Loucy (cell line): ENCODE data around the gene HOXD10.

ENCODE experiments used
- H2AFZ ChIP-seq: fragments of 200-600 bp; sonication (generic); 2 replicates; pipeline ENCODE4 v1.6.0; 2016; ENCODE audit warnings: antibody characterized with exemption, mild to moderate bottlenecking, low read length, moderate library complexity
- H3F3A ChIP-seq: fragments of 200-600 bp; 2 replicates; pipeline ENCODE4 v1.6.0; 2016; ENCODE audit warnings: antibody characterized with exemption, low read depth, mild to moderate bottlenecking
- H3K27me3 ChIP-seq: fragments of 200-600 bp; sonication (generic); 2 replicates; pipeline ENCODE4 v1.6.1; 2014; ENCODE audit warnings: low read length, mild to moderate bottlenecking; ENCODE audit not compliant: insufficient read depth, poor library complexity, severe bottlenecking
- H3K36me3 ChIP-seq: fragments of 200-600 bp; sonication (generic); 2 replicates; pipeline ENCODE4 v1.6.1; 2016; ENCODE audit warnings: low read length; ENCODE audit not compliant: insufficient read depth
- H3K4me1 ChIP-seq: fragments of 200-600 bp; sonication (generic); 2 replicates; pipeline ENCODE4 v1.5.1; 2014; ENCODE audit warnings: low read length, mild to moderate bottlenecking; ENCODE audit not compliant: insufficient read depth, poor library complexity, severe bottlenecking
- H3K4me2 ChIP-seq: fragments of 200-600 bp; sonication (generic); 2 replicates; pipeline ENCODE4 v1.6.0; 2014; ENCODE audit warnings: antibody characterized with exemption, low read length, low read depth, mild to moderate bottlenecking; ENCODE audit not compliant: poor library complexity, severe bottlenecking
- H3K4me3 ChIP-seq: fragments of 200-600 bp; sonication (generic); 2 replicates; pipeline ENCODE4 v1.5.1; 2014; ENCODE audit warnings: low read length, mild to moderate bottlenecking, mixed read lengths; ENCODE audit not compliant: poor library complexity, severe bottlenecking
- H3K79me2 ChIP-seq: fragments of 200-600 bp; sonication (generic); 2 replicates; pipeline ENCODE4 v1.6.1; 2014; ENCODE audit warnings: low read length; ENCODE audit not compliant: insufficient read depth
- H3K9ac ChIP-seq: fragments of 200-600 bp; sonication (generic); 2 replicates; pipeline ENCODE4 v1.6.0; 2014; ENCODE audit warnings: mild to moderate bottlenecking, low read depth, low read length, moderate library complexity; ENCODE audit not compliant: poor library complexity, severe bottlenecking
- H3K9me2 ChIP-seq: fragments of 200-600 bp; sonication (generic); replicated peaks from 2 replicates; pipeline ENCODE4 v1.6.1; 2016; ENCODE audit warnings: low read depth, low read length, mixed read lengths
- H3K9me3 ChIP-seq: fragments of 200-600 bp; sonication (generic); 2 replicates; pipeline ENCODE4 v1.6.1; 2014; ENCODE audit warnings: mild to moderate bottlenecking, antibody characterized with exemption, low read length, low read depth; ENCODE audit not compliant: insufficient read depth
- H4K20me1 ChIP-seq: fragments of 200-600 bp; sonication (generic); 2 replicates; pipeline ENCODE4 v1.6.0; 2014; ENCODE audit warnings: antibody characterized with exemption, low read length, mild to moderate bottlenecking; ENCODE audit not compliant: insufficient read depth, poor library complexity, severe bottlenecking
- CTCF ChIP-seq: fragments of 200-600 bp; sonication (generic); conservative IDR thresholded peaks from 2 replicates; pipeline ENCODE4 v1.5.1; 2014; ENCODE audit warnings: mild to moderate bottlenecking, antibody characterized with exemption, low read length
- EZH2phosphoT487 ChIP-seq: fragments of 200-600 bp; IDR thresholded peaks from 2 replicates; pipeline ENCODE4 v1.6.1; 2018; ENCODE audit warnings: antibody characterized with exemption, mild to moderate bottlenecking, moderate library complexity, borderline replicate concordance

The HOXD10 gene

GRCh38 chr2:176106581-176107539, 9.7 kb upstream of the HOXD10 start, which contains the start of gene HOXD11:
Gene HOXD11, plus strand, starts transcription at chr2:176107280. Its CDS starts 76 bp downstream, at chr2:176107356.
- H4K20me1 ChIP-seq, result no peaks in the 10 kb centered on the region
- peaks cover 3% of the 10 kb centered on the region for H3K4me1 ChIP-seq
- H3K36me3 ChIP-seq, result no peaks in the 10 kb centered on the region
- H3K27me3 ChIP-seq, result peaks cover 7% of the 10 kb centered on the region
- no peak within 1 kb of the TSS for H3K4me2 ChIP-seq
- H3F3A ChIP-seq, result no peaks in the 10 kb centered on the region
- H3K9me2 ChIP-seq, result no peaks in the 10 kb centered on the region
- H3K79me2 ChIP-seq, result no peaks in the 10 kb centered on the region
- H3K4me3 ChIP-seq, result no peak within 1 kb of the TSS
- no peaks in the 10 kb centered on the region for H3K9me3 ChIP-seq
- no peak for TF ChIP-seq CTCF
- TF ChIP-seq EZH2phosphoT487, result no peak
- H3K9ac ChIP-seq, result no peak within 1 kb of the TSS
- H2AFZ ChIP-seq, result no peak within 1 kb of the TSS

- peaks cover 3% of the 10 kb centered on the region for H3K4me1 ChIP-seq
- no peaks in the 10 kb centered on the region for H3K9me3 ChIP-seq
- no peaks in the 10 kb centered on the region for H4K20me1 ChIP-seq
- no peak overlapping the region for H3K4me2 ChIP-seq
- peaks cover 13% of the 10 kb centered on the region for H3K27me3 ChIP-seq
- H3K9me2 ChIP-seq, result no peaks in the 10 kb centered on the region
- H3K9ac ChIP-seq, result no peak overlapping the region
- H3K4me3 ChIP-seq, result no peak overlapping the region
- H3K36me3 ChIP-seq, result no peaks in the 10 kb centered on the region
- no peaks in the 10 kb centered on the region for H3F3A ChIP-seq
- H3K79me2 ChIP-seq, result no peaks in the 10 kb centered on the region
- no peak overlapping the region for H2AFZ ChIP-seq
- TF ChIP-seq EZH2phosphoT487 (no peak), CTCF (no peak)
These were observed 8.8 kb upstream of the HOXD10 start for GRCh38 chr2:176107731-176108181.

- Histone ChIP-seq H3K36me3 (no peaks in the 10 kb centered on the region), H3F3A (0 out of 2 replicates have a peak, but pooled peaks cover under 1% of the 10 kb centered on the region), H2AFZ (no peak overlapping the region), H3K9ac (no peak overlapping the region), H3K9me2 (no peaks in the 10 kb centered on the region), H3K4me2 (no peak overlapping the region), H3K9me3 (no peaks in the 10 kb centered on the region), H4K20me1 (no peaks in the 10 kb centered on the region), H3K4me1 (peaks cover 2% of the 10 kb centered on the region), H3K27me3 (peaks cover 29% of the 10 kb centered on the region), H3K79me2 (no peaks in the 10 kb centered on the region), H3K4me3 (no peak overlapping the region)
- TF ChIP-seq EZH2phosphoT487 (no peak), CTCF (no peak)
These were observed 7.2 kb upstream of the HOXD10 start for GRCh38 chr2:176109192-176109901.
